IPS DF 6.9 (cell line): ENCODE measurements around the gene DAPK2.
"Not testable (repeated sequence)": the region's sequence is repeated elsewhere in the genome, so short reads cannot be mapped to it uniquely, and the experiment has no call there.

Experiments used
- DNase-seq: peaks from one replicate; pipeline ENCODE4 v3.0.0-alpha.2; 2013; ENCODE audit warnings: low read depth, low spot score
- H3K27ac ChIP-seq: one replicate; pipeline ENCODE4 v1.5.1; 2013; ENCODE audit warnings: low read length, control low read depth
- H3K27me3 ChIP-seq: 2 replicates; pipeline ENCODE4 v1.6.1; 2013; ENCODE audit warnings: mild to moderate bottlenecking, low read length; ENCODE audit not compliant: control insufficient read depth, insufficient read depth
- H3K36me3 ChIP-seq: 2 replicates; pipeline ENCODE4 v1.6.1; 2013; ENCODE audit warnings: low read length; ENCODE audit not compliant: control insufficient read depth, insufficient read depth
- H3K4me1 ChIP-seq: 2 replicates; pipeline ENCODE4 v1.6.1; 2013; ENCODE audit warnings: low read length; ENCODE audit not compliant: control insufficient read depth, insufficient read depth
- H3K4me3 ChIP-seq: 2 replicates; pipeline ENCODE4 v1.5.1; 2013; ENCODE audit warnings: mild to moderate bottlenecking, low read length
- H3K9me3 ChIP-seq: 2 replicates; pipeline ENCODE4 v1.6.1; 2013; ENCODE audit warnings: low read length, inconsistent platforms; ENCODE audit not compliant: control insufficient read depth, insufficient read depth
- WGBS: extraction: QIAGEN DNeasy Blood & Tissue Kit; methylation state at CpG from one replicate; pipeline ENCODE4 v1.1.7; 2013; ENCODE audit warnings: mixed read lengths, missing lambda C conversion rate; ENCODE audit not compliant: insufficient read length, insufficient coverage; 5-methylcytosine and 5-hydroxymethylcytosine counted together

The DAPK2 gene

DNA sequence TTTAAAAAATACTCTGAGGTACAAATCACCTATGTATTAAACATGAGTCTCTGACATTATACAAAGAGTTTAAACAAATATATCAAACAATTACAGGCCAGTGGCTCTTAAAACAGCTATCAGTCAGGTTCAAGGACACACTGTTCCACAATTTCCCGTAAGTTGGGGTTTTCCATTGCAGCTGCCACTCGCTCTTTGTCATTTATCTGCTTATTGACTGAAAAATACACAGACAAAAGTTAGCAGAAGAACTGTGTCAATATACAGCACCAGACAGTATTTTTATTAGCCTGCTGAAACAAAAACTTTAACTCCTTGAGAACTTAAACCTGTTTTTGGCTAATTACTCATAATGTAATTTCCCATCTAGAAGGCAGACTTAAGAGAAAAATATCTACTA lies 26.5 kb upstream of the DAPK2 start:
- Histone ChIP-seq H3K4me1 (no peaks in the 10 kb centered on the region), H3K27me3 (no peaks in the 10 kb centered on the region), H3K4me3 (no peak overlapping the region), H3K27ac (no peak overlapping the region), H3K9me3 (no peaks in the 10 kb centered on the region), H3K36me3 (peaks cover 5% of the 10 kb centered on the region; the same call in 1 of the 2 replicates)
- WGBS: no CpG with 5 or more reads among the region's 2 CpGs
- DNase-seq: no peak

DNA sequence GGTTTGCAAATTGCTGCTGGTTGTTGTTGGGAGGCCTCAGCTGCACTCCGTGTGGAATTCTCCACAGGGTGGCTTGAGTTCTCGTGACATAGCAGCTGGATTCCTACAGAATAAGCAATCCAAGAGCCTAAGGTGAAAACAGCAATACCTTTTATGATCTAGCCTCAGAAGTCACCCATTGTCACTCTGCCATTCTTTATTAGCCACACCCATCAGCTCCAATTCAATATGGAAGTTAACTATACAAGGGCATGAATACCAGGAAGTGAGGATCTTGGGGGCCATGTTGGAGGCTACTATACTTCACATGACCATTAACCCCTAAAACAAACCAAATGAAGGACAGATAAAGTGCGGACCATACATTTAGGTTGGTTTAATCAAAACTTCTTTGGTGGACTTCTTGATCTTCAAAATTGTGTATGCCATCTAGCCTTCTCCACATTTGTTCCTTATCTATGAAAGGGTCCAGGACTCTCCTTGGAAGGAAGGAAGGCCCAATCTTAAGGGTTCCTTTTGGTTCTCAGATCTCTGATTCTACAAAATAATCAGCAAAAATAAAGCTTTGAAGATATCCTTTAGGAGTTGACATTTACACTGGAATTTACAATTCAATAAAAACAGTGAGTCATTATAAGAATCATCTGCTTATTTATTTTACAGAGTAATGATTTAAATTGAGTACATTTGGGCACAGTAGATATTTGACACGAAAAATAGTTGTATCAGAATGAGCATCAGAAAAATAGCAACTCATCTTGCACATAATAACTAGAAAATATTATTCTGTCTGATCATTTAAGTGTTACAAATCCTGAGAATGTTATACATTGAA lies 25.9 kb upstream of the DAPK2 start:
- peaks cover 5% of the 10 kb centered on the region; the same call in 1 of the 2 replicates for H3K36me3 ChIP-seq
- H3K27ac ChIP-seq: no peak overlapping the region
- no peaks in the 10 kb centered on the region for H3K27me3 ChIP-seq
- no peak for DNase-seq
- no peaks in the 10 kb centered on the region for H3K4me1 ChIP-seq
- no CpG with 5 or more reads among the region's 4 CpGs for WGBS
- no peak overlapping the region for H3K4me3 ChIP-seq
- H3K9me3 ChIP-seq: no peaks in the 10 kb centered on the region

DNA sequence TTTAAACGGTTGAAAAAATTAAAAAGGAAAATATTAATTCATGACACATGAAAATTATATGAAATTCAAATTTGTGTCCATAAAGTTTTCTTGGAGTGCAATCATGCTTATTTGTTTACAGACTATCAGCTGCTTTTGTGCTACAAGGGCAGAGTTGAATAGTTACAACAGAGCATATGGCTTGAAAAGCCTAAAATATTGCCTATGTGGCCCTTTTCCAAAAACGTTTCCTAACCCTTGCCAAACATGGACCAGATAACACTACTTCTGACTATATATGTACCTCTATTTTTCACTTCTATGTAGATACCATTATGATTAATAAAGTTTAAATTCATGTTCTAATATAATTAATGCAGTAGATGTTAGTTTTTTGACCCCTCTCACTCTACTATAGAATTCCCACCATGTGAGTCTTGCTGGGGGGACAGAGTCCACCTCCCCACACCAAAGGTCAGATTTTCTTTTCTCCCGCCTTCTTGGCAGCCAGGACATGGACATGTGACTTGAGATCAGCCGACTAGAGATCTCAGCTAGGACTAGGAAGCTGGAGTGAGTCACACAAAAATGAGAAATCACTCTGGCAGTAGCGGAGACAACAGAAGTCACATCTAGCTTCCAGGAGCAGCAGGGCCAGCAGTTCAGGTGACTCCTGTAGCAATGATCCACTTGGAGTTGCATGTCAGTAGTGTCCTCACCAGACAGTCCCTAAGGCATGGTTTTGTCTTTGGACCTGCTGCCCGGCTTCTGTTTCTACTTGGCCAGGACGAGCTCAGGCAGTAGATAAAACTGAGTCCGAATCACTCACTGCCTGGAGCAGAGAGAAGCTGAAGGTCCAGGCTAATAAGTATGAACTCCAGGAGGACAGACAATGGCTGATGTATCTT lies 24.9 kb upstream of the DAPK2 start:
- Histone ChIP-seq H3K27ac (no peak overlapping the region), H3K4me3 (no peak overlapping the region), H3K9me3 (no peaks in the 10 kb centered on the region), H3K36me3 (peaks cover 5% of the 10 kb centered on the region; the same call in 1 of the 2 replicates), H3K27me3 (no peaks in the 10 kb centered on the region), H3K4me1 (no peaks in the 10 kb centered on the region)
- WGBS: no CpG with 5 or more reads among the region's 8 CpGs
- no peak for DNase-seq

DNA sequence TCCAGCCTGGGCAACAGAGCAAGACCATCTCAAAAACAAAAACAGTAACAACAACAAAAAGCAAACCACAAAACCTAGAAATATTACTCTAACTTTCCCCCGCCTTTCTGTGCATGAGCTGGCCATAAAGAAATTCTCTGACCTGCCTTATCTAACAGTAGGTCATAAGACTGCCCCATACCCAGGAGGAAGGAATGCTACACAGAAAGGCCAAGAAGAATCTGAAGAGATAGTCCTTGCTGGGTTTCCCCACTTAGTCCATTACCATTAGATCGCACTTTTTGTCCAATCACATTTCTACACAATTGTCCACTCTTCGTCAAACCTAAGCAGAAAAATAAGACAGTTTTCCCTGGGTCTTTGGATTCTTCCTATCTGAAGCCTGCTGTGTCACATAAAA lies 23.8 kb upstream of the DAPK2 start:
- Histone ChIP-seq H3K27ac (no peak overlapping the region), H3K4me1 (no peaks in the 10 kb centered on the region), H3K4me3 (no peak overlapping the region), H3K9me3 (no peaks in the 10 kb centered on the region), H3K36me3 (peaks cover 5% of the 10 kb centered on the region; the same call in 1 of the 2 replicates), H3K27me3 (no peaks in the 10 kb centered on the region)
- DNase-seq: no peak
- no CpG with 5 or more reads among the region's 3 CpGs for WGBS

DNA sequence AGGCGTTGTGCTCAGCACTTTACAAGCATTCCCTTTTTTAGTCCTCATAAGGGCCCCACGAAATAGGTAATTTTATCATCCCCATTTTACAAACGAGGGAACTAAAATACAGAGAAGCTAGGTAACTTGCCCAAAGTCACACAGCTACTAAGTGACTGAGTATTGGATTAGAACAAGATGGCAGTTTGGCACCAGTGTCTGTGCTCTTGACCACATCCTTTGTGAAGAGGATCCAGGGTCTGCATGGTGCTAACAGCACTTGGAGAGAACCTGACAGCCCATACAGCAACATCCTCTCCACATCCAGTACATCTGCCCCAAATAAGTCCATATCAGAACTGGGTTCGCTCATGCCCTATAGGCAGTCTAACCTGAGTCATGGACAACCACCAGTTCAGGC lies 21.8 kb upstream of the DAPK2 start:
- no peaks in the 10 kb centered on the region for H3K4me1 ChIP-seq
- no peak for DNase-seq

DNA sequence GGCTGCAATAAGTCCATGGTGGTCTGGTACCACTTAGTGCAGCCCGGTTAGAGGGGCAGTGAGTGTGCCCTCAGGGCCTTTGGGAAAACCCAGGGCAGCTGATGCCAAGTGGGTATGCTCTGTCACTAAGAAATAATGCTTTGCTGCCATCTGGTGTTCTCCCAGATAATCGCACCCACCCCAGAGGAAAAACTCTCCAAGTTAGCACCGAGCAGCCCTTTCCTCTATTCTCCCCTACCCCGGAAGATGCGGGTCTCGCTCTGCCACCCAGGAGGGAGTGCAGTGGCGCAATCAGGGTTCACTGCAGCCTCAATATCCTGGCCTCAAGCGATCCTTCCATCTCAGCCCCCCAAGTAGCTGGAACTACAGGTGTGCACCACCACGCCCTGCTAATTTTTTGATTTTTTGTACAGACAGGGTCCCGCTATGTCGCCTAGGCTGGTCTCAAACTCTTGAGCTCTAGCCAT lies 21.3 kb upstream of the DAPK2 start:
- DNase-seq: peak; percentile 48
- no peak overlapping the region for H3K27ac ChIP-seq
- H3K4me3 ChIP-seq: no peak overlapping the region
- no peaks in the 10 kb centered on the region for H3K9me3 ChIP-seq
- no peaks in the 10 kb centered on the region for H3K27me3 ChIP-seq
- H3K4me1 ChIP-seq: no peaks in the 10 kb centered on the region
- WGBS: no CpG with 5 or more reads among the region's 11 CpGs
- peaks cover 5% of the 10 kb centered on the region; the same call in 1 of the 2 replicates for H3K36me3 ChIP-seq

More for the DNA sequence above, 21.8 kb upstream of the DAPK2 start:
- Histone ChIP-seq H3K36me3 (peaks cover 5% of the 10 kb centered on the region; the same call in 1 of the 2 replicates), H3K9me3 (no peaks in the 10 kb centered on the region), H3K27ac (no peak overlapping the region), H3K27me3 (no peaks in the 10 kb centered on the region), H3K4me3 (no peak overlapping the region)
- WGBS: no CpG with 5 or more reads among the region's 4 CpGs

DNA sequence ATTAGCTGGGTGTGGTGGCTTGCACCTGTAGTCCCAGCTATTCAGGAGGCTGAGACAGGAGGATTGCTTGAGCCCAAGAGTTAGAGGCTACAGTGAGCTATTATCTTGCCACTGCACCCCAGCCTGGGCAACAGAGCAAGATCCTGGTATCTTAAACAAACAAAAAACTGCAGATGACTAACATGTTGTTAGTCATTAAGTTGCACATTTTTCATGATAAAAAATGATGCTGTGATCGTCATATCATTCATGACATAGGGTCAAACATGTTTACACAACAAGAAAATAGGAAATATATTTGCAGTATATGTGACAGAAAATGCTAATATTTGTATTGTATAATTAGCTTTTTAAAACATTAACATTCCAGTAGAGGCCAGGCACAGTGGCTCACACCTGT lies 20.2 kb upstream of the DAPK2 start:
- no CpG with 5 or more reads among the region's 1 CpG for WGBS

DNA sequence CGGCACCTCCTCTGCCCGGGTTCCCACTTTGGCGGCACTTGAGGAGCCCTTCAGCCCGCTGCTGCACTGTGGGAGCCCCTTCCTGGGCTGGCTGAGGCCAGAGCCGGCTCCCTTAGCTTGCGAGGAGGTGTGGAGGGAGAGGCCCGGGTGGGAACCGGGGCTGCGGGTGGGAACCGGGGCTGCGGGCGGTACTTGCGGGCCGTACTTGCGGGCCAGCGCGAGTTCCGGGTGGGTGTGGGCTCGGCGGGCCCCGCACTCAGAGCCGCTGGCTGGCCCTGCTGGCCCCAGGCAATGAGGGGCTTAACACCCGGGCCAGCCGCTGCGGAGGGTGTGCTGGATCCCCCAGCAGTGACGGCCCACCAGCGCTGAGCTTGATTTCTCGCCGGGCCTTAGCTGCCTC lies 14.4 kb upstream of the DAPK2 start:
- no peaks in the 10 kb centered on the region for H3K36me3 ChIP-seq
- no peaks in the 10 kb centered on the region for H3K4me1 ChIP-seq
- WGBS: no CpG with 5 or more reads among the region's 29 CpGs
- H3K4me3 ChIP-seq: no peak overlapping the region
- H3K27me3 ChIP-seq: no peaks in the 10 kb centered on the region
- no peak for DNase-seq
- H3K27ac ChIP-seq: no peak overlapping the region
- no peaks in the 10 kb centered on the region for H3K9me3 ChIP-seq

More for the DNA sequence above, 20.2 kb upstream of the DAPK2 start:
- Histone ChIP-seq H3K4me3 (no peak overlapping the region), H3K27ac (no peak overlapping the region), H3K36me3 (no peaks in the 10 kb centered on the region), H3K27me3 (no peaks in the 10 kb centered on the region), H3K9me3 (no peaks in the 10 kb centered on the region), H3K4me1 (no peaks in the 10 kb centered on the region)
- no peak for DNase-seq

DNA sequence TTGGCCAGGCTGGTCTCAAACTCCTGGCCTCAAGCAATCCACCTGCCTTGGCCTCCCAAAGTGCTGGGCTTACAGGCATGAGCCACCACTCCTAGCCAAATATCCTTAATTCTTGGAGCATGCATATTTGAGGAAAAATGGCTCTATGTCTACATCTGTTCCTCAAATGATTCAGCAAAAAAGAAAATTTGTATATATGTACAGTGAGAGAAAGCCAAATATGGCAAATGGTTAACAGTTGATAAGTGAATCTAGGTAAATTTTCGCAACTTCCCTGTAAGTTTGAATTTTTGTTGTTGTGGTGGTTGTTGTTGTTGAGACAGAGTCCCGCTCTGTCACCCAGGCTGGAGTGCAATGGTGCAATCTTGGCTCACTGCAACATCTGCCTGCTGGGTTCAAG lies 12.8 kb upstream of the DAPK2 start:
- WGBS: no CpG with 5 or more reads among the region's 2 CpGs
- not testable (repeated sequence) for H3K27me3 ChIP-seq, DNase-seq

DNA sequence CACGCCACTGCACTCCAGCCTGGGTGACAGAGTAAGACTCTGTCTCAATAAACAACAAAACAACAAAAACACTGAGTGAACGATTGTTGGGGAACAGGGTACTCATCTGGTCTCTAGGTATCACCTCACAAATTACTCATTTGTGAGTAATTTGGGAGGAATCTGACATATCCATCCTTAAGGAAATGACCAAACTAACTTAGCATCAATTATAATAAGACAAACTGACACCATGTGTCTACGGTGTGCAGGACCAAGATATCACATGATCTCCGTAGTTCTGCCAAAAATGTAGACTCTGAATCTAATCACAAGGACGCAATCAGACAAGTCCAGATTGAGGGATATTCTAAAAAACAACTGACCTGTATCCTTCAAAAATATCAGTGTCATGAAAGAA lies 12.0 kb upstream of the DAPK2 start:
- no peak for DNase-seq
- Histone ChIP-seq H3K27me3 (no peaks in the 10 kb centered on the region), H3K36me3 (no peaks in the 10 kb centered on the region), H3K4me3 (no peak overlapping the region), H3K9me3 (no peaks in the 10 kb centered on the region), H3K27ac (no peak overlapping the region), H3K4me1 (no peaks in the 10 kb centered on the region)
- no CpG with 5 or more reads among the region's 5 CpGs for WGBS

More for the DNA sequence above, 12.8 kb upstream of the DAPK2 start:
- not testable (repeated sequence) for H3K9me3 ChIP-seq, H3K27ac ChIP-seq, H3K36me3 ChIP-seq, H3K4me1 ChIP-seq, H3K4me3 ChIP-seq
